Activated CD4-positive, alpha-beta T cell treated with anti-CD3 and anti-CD28 coated beads, Interleukin-2, amount 50 U/mL, for 1 hour (primary cell): ENCODE measurements around the gene SELENON.

Experiments used
- DNase-seq: peaks from one replicate; pipeline ENCODE4 v3.0.0-alpha.2; 2020

Gene SELENON

DNA sequence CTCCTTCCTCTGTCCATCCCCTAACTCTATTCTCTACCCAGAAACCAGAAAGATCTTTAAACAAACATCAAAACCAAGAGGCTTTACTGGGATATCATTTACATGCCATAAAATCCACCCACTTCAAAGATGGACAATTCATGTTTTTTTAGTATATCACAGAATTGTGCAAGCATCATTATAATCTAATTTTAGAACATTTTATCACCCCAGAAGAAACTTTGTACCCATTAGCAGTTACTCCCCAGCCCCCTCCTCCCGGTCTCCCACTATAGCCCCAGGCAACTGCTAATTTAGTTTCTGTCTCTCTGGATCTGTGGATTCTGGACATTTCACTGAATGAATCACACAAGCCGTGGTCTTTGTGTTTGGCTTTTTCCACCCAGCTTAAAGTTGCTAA lies 4.8 kb upstream of the SELENON start:
- DNase-seq: no peak

DNA sequence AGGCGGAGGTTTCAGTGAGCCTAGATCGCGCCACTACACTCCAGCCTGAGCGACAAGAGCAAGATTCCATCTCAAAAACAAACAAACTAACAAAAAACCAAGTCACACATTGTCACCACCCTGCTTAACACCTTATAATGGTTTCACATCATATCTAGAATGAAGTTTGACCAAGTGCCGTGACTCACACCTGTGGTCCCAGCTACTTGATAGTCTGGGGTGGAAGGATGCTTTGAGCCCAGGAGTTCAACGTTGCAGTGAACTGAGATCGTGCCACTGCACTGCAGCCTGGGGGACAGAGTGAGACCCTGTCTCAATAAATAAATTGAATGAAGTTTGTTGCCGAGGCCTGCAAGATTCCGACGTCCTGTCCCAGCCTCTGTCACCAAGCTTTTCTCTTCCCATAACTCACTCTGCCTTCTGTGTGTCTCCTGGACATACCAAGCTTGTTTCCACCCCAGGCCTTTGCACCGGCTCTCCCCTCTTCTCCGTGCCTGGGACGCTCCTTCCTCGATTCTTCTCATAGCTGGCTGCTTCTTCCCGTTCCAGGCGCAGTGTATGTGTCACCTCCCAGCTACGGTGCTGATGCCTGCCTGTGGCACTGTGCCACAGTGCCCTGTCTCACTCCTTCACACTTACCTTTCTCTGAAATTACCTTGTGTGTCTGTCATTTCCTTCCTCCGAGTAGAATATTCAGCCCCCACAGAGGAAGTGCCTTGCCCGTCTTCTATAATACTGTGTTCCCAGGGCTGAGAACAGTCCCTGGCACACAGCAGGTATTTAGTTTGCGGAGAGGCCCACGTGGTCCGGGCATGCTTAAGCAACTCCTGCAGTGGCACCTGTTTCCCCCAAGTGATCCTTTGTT lies 3.8 kb upstream of the SELENON start:
- peak; percentile 40 for DNase-seq

DNA sequence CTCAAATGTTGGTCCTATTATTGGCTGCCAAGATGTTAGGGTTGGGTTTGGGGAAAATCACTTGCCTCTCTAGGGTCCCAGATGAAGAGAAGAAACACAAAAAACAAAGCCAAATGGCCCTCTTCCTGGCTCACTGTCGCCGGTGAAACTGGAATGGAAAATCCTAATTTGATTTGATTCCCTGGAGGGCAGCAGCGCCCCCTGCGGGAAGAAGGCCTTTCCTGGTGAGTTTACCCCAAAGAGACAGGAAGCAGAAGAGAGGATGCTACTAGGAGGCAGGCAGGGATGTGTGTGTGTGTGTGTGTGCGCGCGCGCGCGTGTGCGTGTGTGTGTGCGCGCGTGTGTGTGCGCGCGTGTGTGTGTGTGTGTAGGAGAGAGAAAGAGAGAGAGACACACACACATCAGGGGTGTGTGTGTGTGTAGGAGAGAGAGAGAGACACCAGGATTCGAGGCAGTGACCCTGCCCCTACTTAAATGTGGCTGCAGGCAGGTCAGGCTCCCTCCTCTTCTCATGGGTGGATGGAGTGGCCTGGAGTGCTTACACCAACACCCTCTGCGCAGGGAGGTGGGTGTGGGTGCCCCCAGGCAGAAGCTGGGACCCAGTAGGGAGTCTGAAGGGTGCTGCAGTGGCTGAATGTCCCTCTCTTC lies 3.1 kb upstream of the SELENON start:
- peak; percentile 88 for DNase-seq

DNA sequence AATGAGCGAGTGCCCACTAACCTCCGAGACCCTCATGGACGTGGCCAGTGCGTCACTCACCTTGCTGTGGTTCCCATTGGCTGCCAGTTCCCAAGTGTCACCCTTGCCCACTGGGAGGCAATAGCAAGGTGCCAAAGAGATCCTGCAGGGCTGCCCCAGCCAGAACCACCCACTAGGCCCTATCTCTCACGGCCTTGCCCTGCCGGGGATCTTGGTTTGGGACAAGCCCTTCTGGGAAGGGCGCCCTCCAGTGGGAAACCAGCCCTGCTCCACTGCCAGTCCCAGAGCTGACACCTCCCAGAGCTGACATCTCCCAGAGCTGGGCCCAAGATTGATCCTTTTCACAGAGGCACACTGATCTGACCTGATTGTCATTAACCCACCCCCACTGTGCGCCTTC lies 2.1 kb upstream of the SELENON start:
- peak; percentile 39 for DNase-seq

DNA sequence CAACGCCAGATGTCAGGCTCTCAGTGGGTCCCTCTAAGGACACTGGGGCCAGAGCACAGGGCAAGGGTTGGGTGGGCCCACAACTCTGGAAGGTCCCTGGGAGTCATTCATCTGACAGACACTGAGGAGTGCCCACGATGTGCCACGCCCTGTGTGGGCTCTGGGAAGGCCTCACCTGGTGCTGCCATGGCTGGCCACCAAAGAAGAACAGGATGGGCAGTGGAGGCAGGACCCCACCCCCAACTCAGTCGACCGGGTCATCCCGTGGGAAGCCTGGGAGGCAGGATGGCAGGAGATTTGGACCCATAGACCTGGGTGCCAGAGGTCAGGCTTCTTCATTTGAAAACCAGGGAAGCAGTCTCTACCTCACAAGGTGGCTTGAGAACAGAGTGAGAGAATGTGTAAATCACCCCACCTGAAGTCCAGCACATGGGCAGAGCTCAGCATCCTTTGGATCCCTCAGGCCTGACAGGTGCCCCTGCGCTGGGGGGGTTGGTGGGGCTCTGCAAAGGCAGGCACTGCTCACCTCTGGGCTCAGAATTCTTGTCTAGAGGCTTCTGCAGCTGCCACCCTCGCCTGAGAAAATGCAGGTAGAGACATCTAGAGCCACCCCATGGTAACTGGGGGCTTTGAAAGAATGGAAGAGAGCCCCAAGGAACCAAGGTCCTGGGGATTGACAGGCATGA lies 1.2 kb upstream of the SELENON start:
- DNase-seq: no peak

DNA sequence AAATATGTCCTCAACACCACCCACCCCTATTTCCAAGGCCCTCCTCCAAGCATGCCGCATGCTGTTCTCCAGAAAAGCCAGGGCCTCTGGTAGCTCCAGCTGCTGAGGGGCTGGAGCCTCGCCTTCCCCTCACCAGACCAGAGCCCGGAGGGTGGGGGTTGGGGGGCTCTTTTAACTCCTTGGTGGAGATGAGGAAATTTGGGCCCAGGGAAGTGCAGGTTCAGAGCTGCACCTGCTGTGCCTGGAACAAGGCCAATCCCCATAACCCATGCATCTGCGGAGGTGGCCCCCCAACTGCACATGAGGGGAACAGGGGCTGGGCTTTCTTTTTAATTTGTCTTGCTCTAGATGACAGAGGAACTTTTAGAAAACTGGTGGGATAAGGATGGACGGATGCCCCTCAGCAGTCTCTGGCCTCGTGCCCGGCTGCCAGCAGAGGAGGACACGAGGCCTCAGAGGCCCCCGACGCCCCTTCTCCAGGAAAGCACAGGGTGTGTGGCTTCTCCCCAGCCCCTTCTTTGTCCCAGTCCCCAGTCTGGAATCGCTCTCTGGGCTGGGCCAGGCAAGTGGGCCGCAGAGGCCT lies 550 bp upstream of the SELENON start:
- no peak for DNase-seq

DNA sequence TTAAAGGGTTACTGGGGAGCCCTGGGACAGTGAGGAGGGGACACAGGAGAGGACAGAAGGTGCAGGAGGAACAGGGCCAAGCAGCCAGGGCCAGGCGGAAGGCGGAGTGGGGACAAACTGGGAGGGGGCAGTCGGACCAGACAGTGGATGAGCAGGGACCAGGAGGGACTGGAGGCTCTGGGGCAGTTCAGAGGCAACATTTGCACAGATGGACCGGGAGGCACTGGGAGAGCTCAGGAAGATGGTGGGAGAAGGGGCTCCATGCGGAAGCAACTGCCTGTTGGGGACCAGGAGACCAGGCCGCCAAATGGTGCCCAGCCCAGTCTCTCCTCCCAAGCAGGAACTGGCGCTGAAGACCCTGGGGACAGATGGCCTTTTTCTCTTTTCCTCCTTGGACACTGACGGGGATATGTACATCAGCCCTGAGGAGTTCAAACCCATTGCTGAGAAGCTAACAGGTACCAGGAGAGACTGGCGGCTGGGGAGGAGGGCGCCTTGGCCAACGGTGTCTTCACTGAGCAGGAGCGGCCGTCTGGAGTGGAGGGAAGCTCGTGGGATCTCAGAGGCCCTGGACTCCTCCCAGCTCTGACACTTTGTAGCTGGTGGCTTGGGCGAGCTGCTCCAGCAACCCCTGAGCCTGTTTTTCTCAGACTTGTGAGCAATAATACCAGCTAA lies 847 bp downstream of the SELENON start:
- no peak for DNase-seq

DNA sequence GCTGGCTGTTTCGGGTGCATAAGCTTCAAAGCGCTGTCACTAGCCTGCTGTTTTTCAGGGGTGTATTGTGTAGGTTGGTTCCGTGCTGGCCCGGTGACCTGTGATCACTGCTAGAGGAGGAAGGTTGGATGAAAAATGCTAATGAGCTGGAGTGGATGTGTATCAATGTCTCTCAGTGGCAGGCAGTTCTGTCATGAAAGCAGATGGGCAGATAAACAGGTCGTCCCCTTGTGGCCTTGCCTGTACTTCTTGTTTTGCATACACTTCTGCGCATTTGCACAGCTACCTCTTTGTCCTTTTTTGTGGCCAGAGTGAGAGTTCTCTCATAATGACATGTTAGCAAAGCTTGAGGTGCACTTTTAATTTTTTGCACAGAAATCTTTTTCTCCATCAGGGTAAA lies 2.9 kb downstream of the SELENON start:
- no peak for DNase-seq

DNA sequence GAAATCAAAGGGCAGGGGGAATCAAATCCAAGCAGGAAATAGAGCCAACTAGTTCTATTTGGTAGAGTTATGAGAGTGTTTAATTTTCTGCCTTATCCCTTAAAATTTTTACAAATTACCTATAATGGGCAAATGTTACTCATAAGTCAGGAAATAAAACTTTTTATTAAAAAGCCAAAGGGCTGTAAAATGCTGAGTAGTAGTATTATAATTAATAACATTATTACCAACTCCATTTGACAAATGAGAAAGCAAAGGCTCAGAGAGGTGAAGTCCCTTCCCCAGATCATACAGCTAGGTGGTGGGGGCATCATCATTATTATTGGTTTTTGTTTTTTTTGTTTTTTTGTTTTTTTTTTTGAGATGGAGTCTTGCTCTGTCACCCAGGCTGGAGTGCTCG lies 3.4 kb downstream of the SELENON start:
- DNase-seq: no peak

DNA sequence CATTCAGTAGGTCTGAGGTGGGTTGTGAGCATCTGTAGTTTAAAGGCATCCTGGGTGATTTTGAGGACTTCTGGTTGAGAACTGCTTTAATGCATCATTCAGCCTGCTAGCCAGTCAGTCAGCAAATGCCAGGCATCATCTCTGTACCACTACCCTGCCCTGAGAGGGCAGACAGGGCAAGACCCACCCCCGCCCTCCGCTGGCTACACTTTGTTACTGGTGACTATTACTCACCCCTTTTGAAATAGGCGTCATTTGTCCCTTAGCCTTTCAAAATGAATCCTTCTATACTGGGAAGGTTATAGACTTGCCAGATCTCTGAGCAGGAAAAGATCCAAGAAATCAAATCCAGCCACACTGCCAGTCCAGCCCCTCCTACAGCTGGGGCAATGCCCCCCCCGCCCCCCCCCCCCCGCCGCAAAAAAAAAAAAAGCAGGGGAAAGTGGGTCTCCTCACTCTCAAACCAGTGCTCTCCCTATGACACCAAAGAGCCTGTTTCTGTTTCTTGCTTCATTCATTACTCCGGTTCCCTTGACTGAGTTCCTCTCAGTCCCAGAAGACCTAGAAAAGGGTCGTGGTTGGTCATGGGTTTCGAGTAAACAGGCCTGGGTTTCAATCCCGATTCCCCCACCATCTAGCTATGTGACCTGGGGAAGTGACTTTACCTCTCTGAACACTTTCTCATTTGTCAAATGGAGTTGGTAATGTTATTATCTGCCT lies 4.4 kb downstream of the SELENON start:
- no peak for DNase-seq

DNA sequence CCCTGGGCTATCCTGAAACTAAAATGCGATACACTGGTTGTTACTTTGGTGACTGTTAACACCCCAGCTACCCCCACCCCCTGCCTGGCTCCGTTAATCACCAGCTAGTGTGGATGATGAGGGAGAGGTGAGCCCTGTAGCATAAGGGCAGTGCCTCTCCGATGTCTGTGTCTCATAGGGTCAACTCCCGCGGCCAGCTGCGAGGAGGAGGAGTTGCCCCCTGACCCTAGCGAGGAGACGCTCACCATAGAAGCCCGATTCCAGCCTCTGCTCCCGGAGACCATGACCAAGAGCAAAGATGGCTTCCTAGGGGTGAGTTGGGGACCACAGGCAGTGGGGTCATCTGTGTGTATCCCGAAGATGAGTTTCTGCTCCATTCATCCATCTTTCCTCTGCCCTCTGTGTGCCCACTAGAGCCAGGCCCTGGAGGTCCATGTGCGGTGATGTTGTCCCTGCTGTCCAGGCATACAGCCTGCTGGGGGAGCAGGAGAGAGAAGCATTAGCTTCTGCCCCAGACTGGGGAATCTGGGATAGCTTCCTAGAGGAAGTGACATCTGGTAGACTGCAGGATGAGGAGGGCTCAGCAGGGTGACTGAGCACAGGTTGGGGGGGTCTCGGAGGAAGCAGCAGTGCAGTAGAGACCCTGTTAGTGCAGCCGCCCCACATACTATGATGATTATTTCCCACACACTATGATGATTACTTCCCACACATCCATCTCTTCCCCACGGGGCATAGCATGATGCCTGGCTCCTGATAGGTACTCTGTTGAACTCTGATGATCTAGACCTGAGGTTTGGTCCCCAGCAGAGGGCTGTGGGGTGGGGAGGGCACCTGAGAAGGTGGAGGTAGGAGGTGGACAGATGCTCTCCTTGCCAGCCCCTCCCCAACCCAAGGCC lies 5.2 kb downstream of the SELENON start:
- no peak for DNase-seq

DNA sequence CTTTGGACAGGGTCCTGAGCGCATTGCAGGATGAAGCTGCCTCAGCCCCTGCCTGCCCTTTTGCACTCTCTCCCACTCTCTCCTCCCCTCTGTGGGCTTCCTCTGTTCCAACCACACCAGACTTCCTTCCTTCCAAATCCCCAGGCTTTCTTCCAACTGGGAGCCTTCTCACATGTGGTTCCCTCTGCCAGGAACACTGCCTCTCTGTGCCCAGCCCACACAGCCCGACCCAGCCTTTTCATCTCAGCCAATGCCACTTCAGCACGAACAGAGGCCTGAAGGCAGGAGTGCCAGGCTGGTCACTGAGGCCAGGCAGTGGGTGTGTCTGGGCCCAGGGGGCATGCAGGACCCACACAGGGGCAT lies 5.9 kb downstream of the SELENON start:
- DNase-seq: no peak

DNA sequence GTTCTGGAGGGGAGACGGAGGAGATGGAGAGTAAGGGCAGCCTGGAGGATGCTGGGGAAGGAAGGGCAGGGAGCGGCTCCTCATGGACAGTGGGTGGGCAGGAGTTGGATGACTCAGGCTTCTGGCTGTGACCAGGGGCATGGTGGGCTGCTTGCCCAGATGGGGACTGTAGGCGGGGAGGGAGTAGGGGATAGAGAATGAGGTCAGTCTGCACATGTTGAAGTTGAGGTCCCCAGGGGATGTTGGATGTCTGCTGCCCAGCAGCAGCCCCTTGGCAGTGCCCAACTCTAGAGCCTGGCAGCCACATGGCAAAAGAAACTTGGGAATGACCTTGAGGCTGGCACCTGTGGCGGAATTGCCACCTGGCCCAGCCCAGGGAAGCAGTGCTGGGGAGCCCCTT lies 6.4 kb downstream of the SELENON start:
- no peak for DNase-seq

DNA sequence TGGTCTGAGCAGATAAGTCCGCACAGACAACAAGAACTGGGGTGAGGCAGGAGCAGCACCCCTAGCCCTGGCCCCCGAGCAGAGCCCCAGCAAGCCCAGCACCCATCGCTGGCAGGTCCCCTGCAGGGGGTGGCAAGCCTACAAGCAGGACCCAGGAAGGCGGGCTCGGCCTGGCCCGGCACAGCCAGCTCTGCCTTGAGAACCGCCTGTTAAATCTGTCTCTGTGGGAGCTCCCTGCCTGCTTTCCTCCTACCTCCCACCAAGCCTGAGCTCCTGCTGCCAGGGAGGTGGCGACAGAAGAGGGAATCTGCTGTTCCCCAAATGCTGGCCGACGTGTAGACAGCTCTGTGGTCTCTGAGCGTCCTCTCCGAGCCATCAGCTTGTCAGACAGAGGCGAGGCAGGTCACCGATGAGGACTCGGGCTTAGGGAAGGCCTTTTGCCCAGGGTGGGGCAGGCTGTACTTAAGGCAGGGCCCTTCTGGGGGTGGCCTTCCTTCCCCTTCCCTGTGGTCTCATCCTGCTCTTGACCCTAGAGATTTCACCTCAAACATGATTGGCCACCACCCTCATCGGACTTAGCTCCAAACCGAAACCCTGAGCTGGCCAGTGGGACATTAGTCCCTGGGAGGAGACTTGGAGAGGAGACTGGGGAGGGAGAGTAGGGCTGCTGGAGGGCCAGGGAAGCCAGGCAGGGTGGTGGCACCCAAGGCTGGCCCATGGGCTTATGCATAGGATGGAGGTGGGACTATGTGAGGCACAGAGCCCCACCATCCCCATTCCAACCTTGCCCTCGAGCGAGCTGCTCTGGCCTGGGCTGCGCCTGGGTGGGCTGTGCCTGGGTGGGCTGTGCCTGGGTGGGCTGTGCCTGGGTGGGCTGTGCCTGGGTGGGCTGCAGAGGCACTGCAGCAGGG lies 7.7 kb downstream of the SELENON start:
- no peak for DNase-seq

DNA sequence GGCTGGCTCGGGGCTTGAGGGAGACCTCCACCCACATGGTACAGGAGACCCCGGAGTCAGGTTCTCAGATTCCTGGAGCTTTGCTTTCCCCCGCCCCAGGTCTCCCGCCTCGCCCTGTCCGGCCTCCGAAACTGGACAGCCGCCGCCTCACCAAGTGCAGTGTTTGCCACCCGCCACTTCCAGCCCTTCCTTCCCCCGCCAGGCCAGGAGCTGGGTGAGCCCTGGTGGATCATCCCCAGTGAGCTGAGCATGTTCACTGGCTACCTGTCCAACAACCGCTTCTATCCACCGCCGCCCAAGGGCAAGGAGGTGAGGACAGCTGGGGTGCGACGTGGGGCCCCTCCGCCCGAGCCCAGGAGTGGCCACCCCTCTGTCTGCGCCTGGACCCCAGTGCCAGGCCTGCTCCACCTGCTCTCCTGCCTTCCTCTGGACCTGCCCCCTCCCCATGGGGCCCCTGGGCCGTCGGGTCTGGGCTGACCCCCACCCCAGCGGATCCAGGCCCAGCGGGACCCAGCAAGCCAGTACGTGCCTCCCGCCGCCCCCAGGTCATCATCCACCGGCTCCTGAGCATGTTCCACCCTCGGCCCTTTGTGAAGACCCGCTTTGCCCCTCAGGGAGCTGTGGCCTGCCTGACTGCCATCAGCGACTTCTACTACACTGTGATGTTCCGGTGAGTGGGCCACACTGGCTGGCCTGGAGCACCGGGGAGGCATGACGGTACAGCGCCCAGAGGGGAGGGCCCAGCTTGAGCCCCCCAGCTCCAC lies 8.7 kb downstream of the SELENON start:
- DNase-seq: no peak

DNA sequence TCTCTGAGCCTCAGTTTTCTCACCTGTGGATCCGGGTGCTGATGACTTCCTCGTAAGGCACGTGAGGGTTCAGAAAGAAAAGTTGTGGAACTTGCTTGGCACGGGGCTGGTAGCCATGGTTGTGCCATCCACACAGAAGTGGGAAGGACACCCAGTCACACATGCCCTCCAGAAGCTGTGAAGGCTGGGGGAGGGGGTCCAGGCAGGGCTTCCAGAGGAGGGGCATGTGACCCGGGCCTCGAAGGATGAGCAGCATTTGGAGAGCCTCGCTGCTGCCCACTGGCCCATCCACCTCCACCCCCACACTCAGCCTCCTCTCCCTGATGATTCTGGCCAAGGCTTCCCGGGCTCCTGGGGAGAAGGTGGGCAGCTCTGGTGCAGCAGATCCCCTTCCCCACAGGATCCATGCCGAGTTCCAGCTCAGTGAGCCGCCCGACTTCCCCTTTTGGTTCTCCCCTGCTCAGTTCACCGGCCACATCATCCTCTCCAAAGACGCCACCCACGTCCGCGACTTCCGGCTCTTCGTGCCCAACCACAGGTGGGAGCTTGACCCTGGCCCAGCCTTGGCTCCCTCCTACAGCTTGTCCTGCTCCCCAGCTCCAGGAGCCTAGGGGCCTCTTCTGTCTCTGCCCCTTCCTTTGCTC lies 9.4 kb downstream of the SELENON start:
- DNase-seq: no peak

DNA sequence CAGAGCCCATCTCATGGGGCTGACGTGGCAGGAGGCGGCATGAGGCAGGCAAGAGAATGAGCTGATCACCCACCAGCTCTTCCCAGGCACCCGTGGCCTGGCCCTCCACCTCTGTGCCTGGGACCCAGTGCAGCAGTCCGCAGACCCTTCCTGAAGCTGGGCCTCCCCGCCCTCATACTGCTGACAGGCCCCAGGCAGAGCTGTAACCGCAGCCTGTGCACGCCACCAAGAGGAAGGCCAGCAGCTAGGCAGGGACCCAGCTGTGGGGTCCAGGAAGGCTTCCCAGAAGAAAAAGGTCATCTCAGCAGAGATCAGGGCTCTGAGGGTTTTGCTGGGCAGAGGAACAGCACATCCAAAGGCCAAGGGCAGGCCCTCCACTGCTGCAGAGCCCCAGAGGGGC lies 9.9 kb downstream of the SELENON start:
- DNase-seq: no peak

DNA sequence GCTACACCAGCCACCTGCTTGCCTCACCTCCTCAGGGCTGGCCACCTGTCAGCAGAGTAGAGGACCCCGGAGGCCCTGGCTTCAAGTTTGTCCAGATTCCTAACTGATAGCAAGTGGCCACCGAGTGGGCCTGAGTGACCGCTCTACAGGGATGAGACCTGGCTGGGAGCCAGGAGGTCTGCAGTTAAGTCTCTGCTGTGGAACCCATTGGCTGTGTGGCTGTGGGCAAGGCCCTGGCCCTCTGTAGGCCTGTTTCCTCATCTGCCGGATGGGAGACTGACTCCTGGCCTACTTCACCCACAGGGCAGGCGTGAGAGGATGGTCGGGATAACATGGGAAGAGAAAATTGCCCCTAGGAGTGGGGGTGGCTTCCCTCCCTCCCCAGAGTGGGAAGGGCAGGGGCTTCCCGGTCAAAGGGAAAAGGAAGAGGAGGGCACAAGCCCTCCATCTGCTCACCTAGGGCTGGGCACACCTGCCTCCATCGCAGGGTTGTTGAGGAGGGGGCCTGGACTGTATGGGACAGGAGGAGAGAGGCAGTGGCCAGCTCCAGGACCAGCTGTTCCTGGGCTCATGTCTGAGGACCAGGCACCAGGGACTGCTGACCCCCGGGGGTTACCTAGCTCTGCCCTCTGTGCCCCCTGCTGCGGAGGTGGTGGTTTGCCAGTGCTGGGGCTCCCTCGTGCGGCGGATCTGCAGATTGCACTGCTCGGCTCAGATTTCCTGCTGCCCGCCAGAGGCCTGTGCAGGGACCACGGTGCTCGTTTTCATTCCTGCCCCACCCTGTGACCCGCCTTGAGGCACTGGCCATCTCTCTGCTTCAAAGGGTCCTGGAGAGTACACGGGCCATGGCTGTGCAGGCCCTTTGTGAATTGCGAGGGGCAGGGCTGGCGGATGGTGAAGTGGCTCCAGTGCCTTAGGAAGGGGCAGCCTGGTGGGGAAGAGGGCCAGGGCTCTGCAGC lies 10.6 kb downstream of the SELENON start:
- peak; percentile 82 for DNase-seq
